NCI-H82 (cell line): ENCODE data around the gene NAA80.

Experiments used
- DNase-seq: peaks from one replicate; lab custom pipeline; 2025; lab: John Stamatoyannopoulos, UW

Gene NAA80

GRCh38 chr3:50327943-50328691 is 28.9 kb upstream of the NAA80 start, which contains the start of gene TUSC2:
TUSC2 (minus strand) TSS chr3:50328223; CDS start chr3:50328099, 124 bp downstream.
- DNase-seq = peak; percentile 98

- DNase-seq = no peak
These were observed 27.9 kb upstream of the NAA80 start for GRCh38 chr3:50327129-50327528.

- DNase-seq = no peak
These were observed 27.0 kb upstream of the NAA80 start for GRCh38 chr3:50326182-50326541.

GRCh38 chr3:50325497-50326181 is 26.4 kb upstream of the NAA80 start:
- DNase-seq = no peak

GRCh38 chr3:50325113-50325480 is 25.9 kb upstream of the NAA80 start:
- no peak for DNase-seq

GRCh38 chr3:50324351-50325112 is 25.3 kb upstream of the NAA80 start:
- peak; percentile 83 for DNase-seq

- DNase-seq = no peak
These were observed 24.5 kb upstream of the NAA80 start for GRCh38 chr3:50323614-50324199.

- no peak for DNase-seq
These were observed 23.9 kb upstream of the NAA80 start for GRCh38 chr3:50323092-50323600.

- no peak for DNase-seq
These were observed 23.3 kb upstream of the NAA80 start, which contains the start of gene HYAL2 for GRCh38 chr3:50322386-50323091. HYAL2 (minus strand) TSS chr3:50322745; CDS start chr3:50320489, 2,256 bp downstream.

GRCh38 chr3:50322115-50322385 is 22.8 kb upstream of the NAA80 start:
- no peak for DNase-seq

- peak; percentile 94 for DNase-seq
These were observed 22.3 kb upstream of the NAA80 start for GRCh38 chr3:50321336-50322114.

- DNase-seq = peak; percentile 81
These were observed 21.7 kb upstream of the NAA80 start for GRCh38 chr3:50320853-50321335.

- DNase-seq = no peak
These were observed 20.9 kb upstream of the NAA80 start for GRCh38 chr3:50319894-50320625.

- DNase-seq = no peak
These were observed 20.1 kb upstream of the NAA80 start for GRCh38 chr3:50319181-50319893.

- DNase-seq = no peak
These were observed 19.4 kb upstream of the NAA80 start for GRCh38 chr3:50318615-50319014.

- DNase-seq = no peak
These were observed 19.0 kb upstream of the NAA80 start for GRCh38 chr3:50318163-50318562.

- DNase-seq = no peak
These were observed 18.1 kb upstream of the NAA80 start for GRCh38 chr3:50317300-50317699.

GRCh38 chr3:50316657-50317242 is 17.5 kb upstream of the NAA80 start:
- no peak for DNase-seq

GRCh38 chr3:50314816-50315215 is 15.6 kb upstream of the NAA80 start:
- DNase-seq = no peak
